PC-3 (cell line): ENCODE data around the gene PACRG. TPM values are rescaled to one million over a fixed set of nuclear protein-coding genes. Genes with fewer than 3 reads are reported as not detected.

Experiments used
- ATAC-seq: fragments of 200-7000 bp; cut with Tn5 transposase; 2 replicates; pipeline ENCODE4 v1.9.1; 2020; ENCODE audit warnings: mild to moderate bottlenecking, moderate library complexity
- BruUV-seq: library from RNA; stranded (reverse); fragments of 400-500 nt; replicated peaks from 2 replicates; lab custom pipeline; 2021; lab: Mats Ljungman, UMichigan
- CTCF ChIA-PET: fragments of 300-600 bp; sonication (Branson Sonifier 250); formaldehyde crosslinking; loops from one replicate; lab custom pipeline; 2022; ENCODE audit warnings: antibody characterized with exemption; lab: Charles Lee
- POLR2A ChIA-PET: fragments of 300-600 bp; sonication (Branson Sonifier 250); formaldehyde crosslinking; loops from one replicate; lab custom pipeline; 2022; ENCODE audit warnings: antibody characterized with exemption; ENCODE audit not compliant: unreplicated experiment; lab: Charles Lee
- DNase-seq: peaks from one replicate; pipeline ENCODE4 v3.0.0-alpha.2; 2015
- H2AFZ ChIP-seq: fragments of 300-600 bp; sonication (generic); 2 replicates; pipeline ENCODE4 v1.6.0; 2016; ENCODE audit warnings: antibody characterized with exemption, low read length
- H3F3A ChIP-seq: fragments of 300-600 bp; sonication (generic); one replicate; pipeline ENCODE4 v1.6.0; 2017; ENCODE audit warnings: antibody characterized with exemption, low read length, control low read depth, mild to moderate bottlenecking; ENCODE audit not compliant: unreplicated experiment
- H3K27ac ChIP-seq: fragments of 300-600 bp; sonication (generic); 2 replicates; pipeline ENCODE4 v1.5.1; 2016; ENCODE audit warnings: mild to moderate bottlenecking, low read length
- H3K27me3 ChIP-seq: fragments of 300-600 bp; sonication (generic); 2 replicates; pipeline ENCODE4 v1.6.1; 2016; ENCODE audit warnings: low read length, mixed read lengths
- H3K36me3 ChIP-seq: fragments of 300-600 bp; sonication (generic); 2 replicates; pipeline ENCODE4 v1.6.1; 2016; ENCODE audit warnings: low read depth, mixed run types, low read length, mixed read lengths
- H3K4me1 ChIP-seq: fragments of 300-600 bp; sonication (generic); 2 replicates; pipeline ENCODE4 v1.5.1; 2016; ENCODE audit warnings: low read length; ENCODE audit not compliant: insufficient read depth
- H3K4me2 ChIP-seq: fragments of 300-600 bp; sonication (generic); 2 replicates; pipeline ENCODE4 v1.6.0; 2016; ENCODE audit warnings: low read length
- H3K4me3 ChIP-seq: fragments of 300-600 bp; sonication (generic); 2 replicates; pipeline ENCODE4 v1.5.1; 2016; ENCODE audit warnings: mild to moderate bottlenecking, low read length, mixed read lengths
- H3K79me2 ChIP-seq: fragments of 300-600 bp; sonication (generic); 2 replicates; pipeline ENCODE4 v1.6.1; 2017; ENCODE audit warnings: low read length, mixed read lengths
- H3K9ac ChIP-seq: fragments of 300-600 bp; sonication (generic); 2 replicates; pipeline ENCODE4 v1.6.0; 2016; ENCODE audit warnings: mild to moderate bottlenecking, low read length
- H3K9me2 ChIP-seq: fragments of 300-600 bp; sonication (generic); replicated peaks from 2 replicates; pipeline ENCODE4 v1.6.1; 2016; ENCODE audit warnings: mixed run types, low read length, mixed read lengths
- H3K9me3 ChIP-seq: fragments of 300-600 bp; sonication (generic); 2 replicates; pipeline ENCODE4 v1.6.1; 2016; ENCODE audit warnings: low read length, mixed read lengths
- H4K20me1 ChIP-seq: fragments of 300-600 bp; sonication (generic); 2 replicates; pipeline ENCODE4 v1.6.1; 2016; ENCODE audit warnings: low read length, mixed read lengths
- EZH2 ChIP-seq: fragments of 300-600 bp; sonication (generic); IDR thresholded peaks from one replicate; pipeline ENCODE4 v1.6.1; 2017; ENCODE audit warnings: antibody characterized with exemption, mild to moderate bottlenecking, low read length; ENCODE audit not compliant: unreplicated experiment
- EZH2phosphoT487 ChIP-seq: fragments of 300-600 bp; sonication (generic); IDR thresholded peaks from 2 replicates; pipeline ENCODE4 v1.6.1; 2018; ENCODE audit warnings: mild to moderate bottlenecking, antibody characterized with exemption, low read length, borderline replicate concordance
- intact Hi-C: fragments of 100-400 bp; cut with micrococcal nuclease; formaldehyde crosslinking; loops from 2 replicates; pipeline ENCODE4 v1.9.0; 2023
- total RNA-seq: library from RNA; depleted of rRNA; stranded (reverse); fragments of >200 nt; gene quantifications from 2 replicates; pipeline ENCODE4 v1.2.3, GENCODE V29; 2014
- TF ChIP-seq, protein P1 (sequence below): fragments of 300-600 bp; sonication (generic); conservative IDR thresholded peaks from 2 replicates; pipeline ENCODE4 v1.5.1; 2017; ENCODE audit warnings: antibody characterized with exemption, low read depth, mild to moderate bottlenecking, low read length

Gene PACRG
- total RNA-seq, 1 experiment from 2014 or later: not detected

DNA sequence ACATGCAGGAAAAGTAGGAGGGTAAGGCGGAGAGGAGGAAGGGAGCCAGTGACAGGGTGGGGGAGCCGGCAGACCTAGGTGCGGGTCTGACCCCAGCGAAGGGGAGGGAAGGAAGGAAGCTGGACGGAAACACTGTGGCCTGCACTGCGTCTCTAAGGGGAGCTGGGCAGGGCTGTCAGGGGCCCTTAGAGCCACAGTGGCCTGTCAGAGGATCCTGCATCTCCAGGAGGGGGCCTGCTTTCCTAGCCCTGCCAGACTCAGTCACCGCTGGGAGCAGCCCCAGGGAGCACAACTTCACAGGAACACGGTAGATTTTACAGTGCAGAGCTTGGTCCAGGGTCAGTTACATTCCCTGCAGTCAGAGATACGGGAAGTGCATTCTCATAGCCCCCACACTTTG, 118.2 kb downstream of the PACRG start:
- Histone ChIP-seq H4K20me1 (no peaks in the 10 kb centered on the region), H3F3A (no peaks in the 10 kb centered on the region), H3K9me2 (no peaks in the 10 kb centered on the region), H3K4me1 (no peaks in the 10 kb centered on the region), H3K27ac (no peak overlapping the region), H3K36me3 (no peaks in the 10 kb centered on the region), H3K9me3 (no peaks in the 10 kb centered on the region), H2AFZ (no peak overlapping the region), H3K4me2 (no peak overlapping the region), H3K79me2 (no peaks in the 10 kb centered on the region), H3K4me3 (no peak overlapping the region), H3K9ac (no peak overlapping the region), H3K27me3 (no peaks in the 10 kb centered on the region)
- ATAC-seq (no peak), DNase-seq (no peak)
- no TSS peak for BruUV-seq
- POLR2A ChIA-PET: no interaction called here
- intact Hi-C loops: no loop called here
- CTCF ChIA-PET: interaction anchor here (0.6 kb wide), 1 partner anchor 268 kb away, joined by 4 read pairs; no protein-coding TSS in a partner anchor
- TF ChIP-seq EZH2 (no peak), EZH2phosphoT487 (no peak)
- TF ChIP-seq, protein P1, sequence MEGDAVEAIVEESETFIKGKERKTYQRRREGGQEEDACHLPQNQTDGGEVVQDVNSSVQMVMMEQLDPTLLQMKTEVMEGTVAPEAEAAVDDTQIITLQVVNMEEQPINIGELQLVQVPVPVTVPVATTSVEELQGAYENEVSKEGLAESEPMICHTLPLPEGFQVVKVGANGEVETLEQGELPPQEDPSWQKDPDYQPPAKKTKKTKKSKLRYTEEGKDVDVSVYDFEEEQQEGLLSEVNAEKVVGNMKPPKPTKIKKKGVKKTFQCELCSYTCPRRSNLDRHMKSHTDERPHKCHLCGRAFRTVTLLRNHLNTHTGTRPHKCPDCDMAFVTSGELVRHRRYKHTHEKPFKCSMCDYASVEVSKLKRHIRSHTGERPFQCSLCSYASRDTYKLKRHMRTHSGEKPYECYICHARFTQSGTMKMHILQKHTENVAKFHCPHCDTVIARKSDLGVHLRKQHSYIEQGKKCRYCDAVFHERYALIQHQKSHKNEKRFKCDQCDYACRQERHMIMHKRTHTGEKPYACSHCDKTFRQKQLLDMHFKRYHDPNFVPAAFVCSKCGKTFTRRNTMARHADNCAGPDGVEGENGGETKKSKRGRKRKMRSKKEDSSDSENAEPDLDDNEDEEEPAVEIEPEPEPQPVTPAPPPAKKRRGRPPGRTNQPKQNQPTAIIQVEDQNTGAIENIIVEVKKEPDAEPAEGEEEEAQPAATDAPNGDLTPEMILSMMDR: no peak

DNA sequence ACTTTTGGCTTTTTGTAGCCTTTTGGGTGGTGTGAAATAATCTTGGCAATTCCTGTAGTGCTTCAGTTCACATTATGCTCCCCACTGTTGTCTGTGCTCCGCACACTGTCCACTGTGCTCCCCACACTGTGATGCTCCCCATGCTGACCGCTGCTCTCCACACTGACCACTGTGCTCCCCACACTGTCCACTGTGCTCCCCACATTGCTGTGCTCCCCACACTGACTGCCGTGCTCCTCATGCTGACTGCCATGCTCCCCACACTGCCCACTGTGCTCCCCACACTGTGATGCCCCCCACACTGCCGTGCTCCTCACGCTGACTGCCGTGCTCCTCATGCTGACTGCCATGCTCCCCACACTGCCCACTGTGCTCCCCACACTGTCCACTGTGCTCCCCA, 118.9 kb downstream of the PACRG start:
- no peaks in the 10 kb centered on the region for H3K36me3 ChIP-seq
- H2AFZ ChIP-seq: no peak overlapping the region
- H3K9ac ChIP-seq: no peak overlapping the region
- no TSS peak for BruUV-seq
- H3K4me2 ChIP-seq: no peak overlapping the region
- H3K9me2 ChIP-seq: no peaks in the 10 kb centered on the region
- intact Hi-C loops: no loop called here
- H4K20me1 ChIP-seq: no peaks in the 10 kb centered on the region
- POLR2A ChIA-PET: no interaction called here
- no peaks in the 10 kb centered on the region for H3K9me3 ChIP-seq
- DNase-seq (no peak), ATAC-seq (no peak)
- no peaks in the 10 kb centered on the region for H3K27me3 ChIP-seq
- no peak overlapping the region for H3K27ac ChIP-seq
- no peaks in the 10 kb centered on the region for H3K4me1 ChIP-seq
- H3K79me2 ChIP-seq: no peaks in the 10 kb centered on the region
- TF ChIP-seq, protein P1: no peak
- no peak for TF ChIP-seq EZH2phosphoT487
- no peak for TF ChIP-seq EZH2
- H3K4me3 ChIP-seq: no peak overlapping the region
- no peaks in the 10 kb centered on the region for H3F3A ChIP-seq
- CTCF ChIA-PET: no interaction called here

DNA sequence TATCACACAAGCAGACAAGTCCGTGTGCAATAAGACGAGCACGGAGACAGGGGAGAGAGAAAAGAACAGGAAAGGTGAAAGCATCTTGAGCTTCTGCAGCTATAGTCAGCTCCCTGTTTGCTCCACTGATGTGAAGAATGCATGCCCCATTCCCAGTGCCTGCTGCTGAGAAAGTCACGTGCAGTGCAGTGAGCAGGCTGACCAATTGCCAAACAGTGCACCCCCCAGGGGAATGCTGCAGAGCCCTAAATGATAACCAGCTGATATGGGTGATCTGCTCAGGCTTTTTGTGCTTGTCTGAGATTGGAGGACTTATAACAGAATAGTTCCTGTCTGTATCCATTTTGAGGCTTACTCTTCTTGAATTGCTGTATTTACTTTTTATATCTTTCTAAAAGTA, 121.5 kb downstream of the PACRG start:
- no peak for ATAC-seq
- Histone ChIP-seq H3K36me3 (no peaks in the 10 kb centered on the region), H3F3A (no peaks in the 10 kb centered on the region), H3K4me2 (no peak overlapping the region), H3K9ac (no peak overlapping the region), H4K20me1 (no peaks in the 10 kb centered on the region), H2AFZ (no peak overlapping the region), H3K27me3 (no peaks in the 10 kb centered on the region), H3K9me3 (no peaks in the 10 kb centered on the region), H3K4me1 (no peaks in the 10 kb centered on the region), H3K9me2 (no peaks in the 10 kb centered on the region), H3K79me2 (no peaks in the 10 kb centered on the region), H3K4me3 (no peak overlapping the region), H3K27ac (no peak overlapping the region)
- DNase-seq: no peak
- TF ChIP-seq EZH2phosphoT487: no peak
- TF ChIP-seq, protein P1: no peak
- POLR2A ChIA-PET: interaction anchor here (0.7 kb wide), 1 partner anchor 277 kb away, joined by 4 read pairs; no protein-coding TSS in a partner anchor
- CTCF ChIA-PET: no interaction called here
- intact Hi-C loops: no loop called here
- BruUV-seq: no TSS peak
